GM23338 (cell line): ENCODE measurements around the gene XKR8. TPM values are rescaled to one million over a fixed set of nuclear protein-coding genes. Genes with fewer than 3 reads are reported as not detected.
A peak's percentile ranks its signal among the peaks of the same experiment; 100 is the strongest.

Experiments
- ATAC-seq: fragments of 200-7000 bp; cut with Tn5 transposase; 3 replicates; pipeline ENCODE4 v1.9.1; 2020
- DNase-seq: peaks from one replicate; pipeline ENCODE4 v3.0.0-alpha.2; 2015; ENCODE audit warnings: low spot score
- H2AFZ ChIP-seq: fragments of 200-600 bp; sonication (generic); 2 replicates; pipeline ENCODE4 v1.8.0; 2016; ENCODE audit warnings: antibody characterized with exemption, mild to moderate bottlenecking, moderate library complexity
- H3F3A ChIP-seq: fragments of 200-600 bp; sonication (generic); replicated peaks from 2 replicates; pipeline ENCODE4 v1.8.0; 2017; ENCODE audit warnings: antibody characterized with exemption, mixed run types, low read depth
- H3K27ac ChIP-seq: fragments of 200-600 bp; sonication (generic); 2 replicates; pipeline ENCODE4 v1.6.1; 2016; ENCODE audit warnings: low read depth
- H3K27me3 ChIP-seq: fragments of 200-600 bp; sonication (generic); 2 replicates; pipeline ENCODE4 v1.8.0; 2016; ENCODE audit warnings: mild to moderate bottlenecking, mixed run types, moderate library complexity; ENCODE audit not compliant: insufficient read depth
- H3K36me3 ChIP-seq: fragments of 200-600 bp; sonication (generic); 2 replicates; pipeline ENCODE4 v1.8.0; 2016; ENCODE audit warnings: mild to moderate bottlenecking; ENCODE audit not compliant: insufficient read depth
- H3K4me1 ChIP-seq: fragments of 200-600 bp; sonication (generic); 2 replicates; pipeline ENCODE4 v1.8.0; 2016; ENCODE audit warnings: mild to moderate bottlenecking, moderate library complexity; ENCODE audit not compliant: insufficient read depth
- H3K4me2 ChIP-seq: fragments of 200-600 bp; sonication (generic); 2 replicates; pipeline ENCODE4 v1.7.1; 2017; ENCODE audit warnings: mixed run types
- H3K4me3 ChIP-seq: fragments of 200-600 bp; sonication (generic); 2 replicates; pipeline ENCODE4 v1.6.1; 2016; ENCODE audit warnings: mixed run types
- H3K79me2 ChIP-seq: fragments of 200-600 bp; sonication (generic); replicated peaks from 2 replicates; pipeline ENCODE4 v1.8.0; 2017; ENCODE audit warnings: mild to moderate bottlenecking; ENCODE audit not compliant: insufficient read depth
- H3K9me2 ChIP-seq: fragments of 200-600 bp; sonication (generic); 2 replicates; pipeline ENCODE4 v1.8.0; 2017; ENCODE audit not compliant: insufficient read depth
- H4K20me1 ChIP-seq: fragments of 200-600 bp; sonication (generic); replicated peaks from 2 replicates; pipeline ENCODE4 v1.8.0; 2017; ENCODE audit warnings: mild to moderate bottlenecking; ENCODE audit not compliant: insufficient read depth
- H3K27ac Mint-ChIP-seq: 2 replicates; pipeline ENCODE4 v1.8.0; 2020; ENCODE audit warnings: inconsistent platforms, mild to moderate bottlenecking, moderate library complexity, mixed read lengths
- H3K27me3 Mint-ChIP-seq: 3 replicates; pipeline ENCODE4 v1.8.0; 2022; ENCODE audit warnings: low read depth, mild to moderate bottlenecking, moderate library complexity, mixed read lengths, inconsistent platforms; ENCODE audit not compliant: insufficient read depth, poor library complexity
- H3K36me3 Mint-ChIP-seq: 3 replicates; pipeline ENCODE4 v1.8.0; 2021; ENCODE audit warnings: low read depth, mild to moderate bottlenecking, inconsistent platforms, moderate library complexity, mixed read lengths
- H3K4me1 Mint-ChIP-seq: 3 replicates; pipeline ENCODE4 v1.8.0; 2020; ENCODE audit warnings: mild to moderate bottlenecking, inconsistent platforms, mixed read lengths
- H3K4me3 Mint-ChIP-seq: 3 replicates; pipeline ENCODE4 v1.8.0; 2021; ENCODE audit warnings: moderate library complexity, mild to moderate bottlenecking, inconsistent platforms, mixed read lengths
- H3K9me3 Mint-ChIP-seq: 3 replicates; pipeline ENCODE4 v1.8.0; 2020; ENCODE audit warnings: moderate library complexity, mild to moderate bottlenecking, inconsistent platforms, mixed read lengths
- CREB1 ChIP-seq: fragments of 250-450 bp; sonication (Bioruptor Pico); IDR thresholded peaks from 2 replicates; pipeline ENCODE4 v1.5.0; 2020; ENCODE audit warnings: low read depth, mild to moderate bottlenecking, moderate library complexity
- EZH2phosphoT487 ChIP-seq: fragments of 200-600 bp; sonication (generic); IDR thresholded peaks from one replicate; pipeline ENCODE4 v1.8.1; 2018; ENCODE audit warnings: antibody characterized with exemption; ENCODE audit not compliant: unreplicated experiment
- JUNB ChIP-seq: IDR thresholded peaks from one replicate; pipeline ENCODE4 v1.6.1; 2016; ENCODE audit warnings: antibody characterized with exemption; ENCODE audit not compliant: unreplicated experiment
- NANOG ChIP-seq: IDR thresholded peaks from 2 replicates; pipeline ENCODE4 v1.6.1; 2016; ENCODE audit warnings: antibody characterized with exemption, borderline replicate concordance
- POLR2AphosphoS5 ChIP-seq: IDR thresholded peaks from 2 replicates; pipeline ENCODE4 v1.6.1; 2016; ENCODE audit warnings: antibody characterized with exemption, low read depth
- STAT1 ChIP-seq: IDR thresholded peaks from one replicate; pipeline ENCODE4 v1.6.1; 2016; ENCODE audit warnings: antibody characterized with exemption; ENCODE audit not compliant: unreplicated experiment
- ZNF331 ChIP-seq: fragments of 250-450 bp; sonication (Bioruptor Pico); IDR thresholded peaks from 2 replicates; pipeline ENCODE4 v1.5.0; 2020; ENCODE audit warnings: low read depth, mild to moderate bottlenecking, moderate library complexity
- polyA plus RNA-seq: library from polyadenylated mRNA; unstranded; fragments of >200 nt; fragmentation: Nextera tagmentation; extraction: Ambion mirVana; gene quantifications from 2 replicates; pipeline ENCODE4 v1.2.1, GENCODE V29; 2016
- total RNA-seq: library from RNA; depleted of rRNA; stranded (reverse); fragments of >200 nt; shearing (Covaris generic); gene quantifications from 2 replicates; pipeline ENCODE4 v1.2.3, GENCODE V29; 2014
- TF ChIP-seq, protein P1 (sequence below): IDR thresholded peaks from one replicate; pipeline ENCODE4 v1.6.1; 2018; ENCODE audit warnings: antibody characterized with exemption; ENCODE audit not compliant: unreplicated experiment
- TF ChIP-seq, protein P2 (sequence below): IDR thresholded peaks from 2 replicates; pipeline ENCODE4 v1.6.1; 2016; ENCODE audit warnings: antibody characterized with exemption
- TF ChIP-seq, protein P3 (sequence below): fragments of 250-450 bp; sonication (Bioruptor Pico); IDR thresholded peaks from 2 replicates; pipeline ENCODE4 v1.5.0; 2020; ENCODE audit warnings: mild to moderate bottlenecking, moderate library complexity
- TF ChIP-seq, protein P4 (sequence below), 2 experiments: fragments of 200-600 bp in 1 of 2; sonication (generic) in 1 of 2; conservative IDR thresholded peaks; 2 replicates each; pipeline versions ENCODE4 v1.5.1 to v1.6.1; 2016 to 2017; ENCODE audit warnings: antibody characterized with exemption in 2 of 2, low read depth in 2 of 2, mild to moderate bottlenecking in 2 of 2, moderate library complexity in 1 of 2

Gene XKR8
- total and polyA plus RNA-seq, 2 experiments from 2014 or later = 8.2 to 13.1 TPM

DNA sequence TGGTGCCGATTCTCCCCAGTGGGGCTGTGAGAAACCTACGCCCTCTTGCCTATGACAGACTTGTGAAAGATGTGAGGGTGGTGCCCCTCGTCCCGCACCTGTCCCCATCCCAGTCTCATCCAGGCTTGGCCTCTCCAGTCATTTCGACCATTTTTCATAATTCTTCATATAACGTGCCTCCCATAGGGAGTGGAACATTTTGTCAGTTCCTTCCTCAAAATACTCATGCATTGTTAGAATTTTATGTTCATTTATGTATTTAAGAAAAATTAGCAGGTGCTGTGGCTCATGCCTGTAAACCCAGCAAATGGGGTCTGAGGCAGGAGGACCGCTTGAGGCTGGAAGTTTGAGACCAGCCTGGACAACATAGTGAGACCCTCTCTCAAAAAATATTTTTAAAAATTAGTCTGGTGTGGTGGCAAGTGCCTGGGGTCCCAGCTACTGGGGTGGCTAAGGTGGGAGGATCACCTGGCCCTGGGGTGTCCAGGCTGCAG, 44.6 kb upstream of the XKR8 start:
- Histone ChIP-seq H3K79me2 (peaks cover 36% of the 10 kb centered on the region), H3K4me3 (no peak overlapping the region), H3K27me3 (peaks cover 10% of the 10 kb centered on the region), H3K4me2 (no peak overlapping the region), H3F3A (no peaks in the 10 kb centered on the region), H3K36me3 (peaks cover 10% of the 10 kb centered on the region), H4K20me1 (0 out of 2 replicates have a peak, but pooled peaks cover 6% of the 10 kb centered on the region), H3K27ac (no peak overlapping the region), H3K4me1 (peaks cover 6% of the 10 kb centered on the region; the same call in 1 of the 2 replicates), H3K9me2 (no peaks in the 10 kb centered on the region), H2AFZ (peak overlapping the region; percentile 28; the same call in 1 of the 2 replicates)
- ATAC-seq (no peak; the same call in 2 of the 3 replicates), DNase-seq (no peak)
- Mint-ChIP-seq H3K36me3 (peaks cover 35% of the 10 kb centered on the region), H3K9me3 (peaks cover 13% of the 10 kb centered on the region), H3K4me3 (peak overlapping the region; percentile 99), H3K4me1 (no peaks in the 10 kb centered on the region; the same call in 2 of the 3 replicates), H3K27ac (peak overlapping the region; percentile 63; the same call in 1 of the 2 replicates), H3K27me3 (peaks cover 33% of the 10 kb centered on the region)
- TF ChIP-seq NANOG (no peak), EZH2phosphoT487 (no peak), JUNB (no peak), POLR2AphosphoS5 (no peak), STAT1 (no peak), CREB1 (CRISPR knock-in tag) (no peak), ZNF331 (no peak)
- TF ChIP-seq, protein P1, sequence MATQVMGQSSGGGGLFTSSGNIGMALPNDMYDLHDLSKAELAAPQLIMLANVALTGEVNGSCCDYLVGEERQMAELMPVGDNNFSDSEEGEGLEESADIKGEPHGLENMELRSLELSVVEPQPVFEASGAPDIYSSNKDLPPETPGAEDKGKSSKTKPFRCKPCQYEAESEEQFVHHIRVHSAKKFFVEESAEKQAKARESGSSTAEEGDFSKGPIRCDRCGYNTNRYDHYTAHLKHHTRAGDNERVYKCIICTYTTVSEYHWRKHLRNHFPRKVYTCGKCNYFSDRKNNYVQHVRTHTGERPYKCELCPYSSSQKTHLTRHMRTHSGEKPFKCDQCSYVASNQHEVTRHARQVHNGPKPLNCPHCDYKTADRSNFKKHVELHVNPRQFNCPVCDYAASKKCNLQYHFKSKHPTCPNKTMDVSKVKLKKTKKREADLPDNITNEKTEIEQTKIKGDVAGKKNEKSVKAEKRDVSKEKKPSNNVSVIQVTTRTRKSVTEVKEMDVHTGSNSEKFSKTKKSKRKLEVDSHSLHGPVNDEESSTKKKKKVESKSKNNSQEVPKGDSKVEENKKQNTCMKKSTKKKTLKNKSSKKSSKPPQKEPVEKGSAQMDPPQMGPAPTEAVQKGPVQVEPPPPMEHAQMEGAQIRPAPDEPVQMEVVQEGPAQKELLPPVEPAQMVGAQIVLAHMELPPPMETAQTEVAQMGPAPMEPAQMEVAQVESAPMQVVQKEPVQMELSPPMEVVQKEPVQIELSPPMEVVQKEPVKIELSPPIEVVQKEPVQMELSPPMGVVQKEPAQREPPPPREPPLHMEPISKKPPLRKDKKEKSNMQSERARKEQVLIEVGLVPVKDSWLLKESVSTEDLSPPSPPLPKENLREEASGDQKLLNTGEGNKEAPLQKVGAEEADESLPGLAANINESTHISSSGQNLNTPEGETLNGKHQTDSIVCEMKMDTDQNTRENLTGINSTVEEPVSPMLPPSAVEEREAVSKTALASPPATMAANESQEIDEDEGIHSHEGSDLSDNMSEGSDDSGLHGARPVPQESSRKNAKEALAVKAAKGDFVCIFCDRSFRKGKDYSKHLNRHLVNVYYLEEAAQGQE = no peak
- TF ChIP-seq, protein P2, sequence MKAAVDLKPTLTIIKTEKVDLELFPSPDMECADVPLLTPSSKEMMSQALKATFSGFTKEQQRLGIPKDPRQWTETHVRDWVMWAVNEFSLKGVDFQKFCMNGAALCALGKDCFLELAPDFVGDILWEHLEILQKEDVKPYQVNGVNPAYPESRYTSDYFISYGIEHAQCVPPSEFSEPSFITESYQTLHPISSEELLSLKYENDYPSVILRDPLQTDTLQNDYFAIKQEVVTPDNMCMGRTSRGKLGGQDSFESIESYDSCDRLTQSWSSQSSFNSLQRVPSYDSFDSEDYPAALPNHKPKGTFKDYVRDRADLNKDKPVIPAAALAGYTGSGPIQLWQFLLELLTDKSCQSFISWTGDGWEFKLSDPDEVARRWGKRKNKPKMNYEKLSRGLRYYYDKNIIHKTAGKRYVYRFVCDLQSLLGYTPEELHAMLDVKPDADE = no peak
- TF ChIP-seq, protein P3, sequence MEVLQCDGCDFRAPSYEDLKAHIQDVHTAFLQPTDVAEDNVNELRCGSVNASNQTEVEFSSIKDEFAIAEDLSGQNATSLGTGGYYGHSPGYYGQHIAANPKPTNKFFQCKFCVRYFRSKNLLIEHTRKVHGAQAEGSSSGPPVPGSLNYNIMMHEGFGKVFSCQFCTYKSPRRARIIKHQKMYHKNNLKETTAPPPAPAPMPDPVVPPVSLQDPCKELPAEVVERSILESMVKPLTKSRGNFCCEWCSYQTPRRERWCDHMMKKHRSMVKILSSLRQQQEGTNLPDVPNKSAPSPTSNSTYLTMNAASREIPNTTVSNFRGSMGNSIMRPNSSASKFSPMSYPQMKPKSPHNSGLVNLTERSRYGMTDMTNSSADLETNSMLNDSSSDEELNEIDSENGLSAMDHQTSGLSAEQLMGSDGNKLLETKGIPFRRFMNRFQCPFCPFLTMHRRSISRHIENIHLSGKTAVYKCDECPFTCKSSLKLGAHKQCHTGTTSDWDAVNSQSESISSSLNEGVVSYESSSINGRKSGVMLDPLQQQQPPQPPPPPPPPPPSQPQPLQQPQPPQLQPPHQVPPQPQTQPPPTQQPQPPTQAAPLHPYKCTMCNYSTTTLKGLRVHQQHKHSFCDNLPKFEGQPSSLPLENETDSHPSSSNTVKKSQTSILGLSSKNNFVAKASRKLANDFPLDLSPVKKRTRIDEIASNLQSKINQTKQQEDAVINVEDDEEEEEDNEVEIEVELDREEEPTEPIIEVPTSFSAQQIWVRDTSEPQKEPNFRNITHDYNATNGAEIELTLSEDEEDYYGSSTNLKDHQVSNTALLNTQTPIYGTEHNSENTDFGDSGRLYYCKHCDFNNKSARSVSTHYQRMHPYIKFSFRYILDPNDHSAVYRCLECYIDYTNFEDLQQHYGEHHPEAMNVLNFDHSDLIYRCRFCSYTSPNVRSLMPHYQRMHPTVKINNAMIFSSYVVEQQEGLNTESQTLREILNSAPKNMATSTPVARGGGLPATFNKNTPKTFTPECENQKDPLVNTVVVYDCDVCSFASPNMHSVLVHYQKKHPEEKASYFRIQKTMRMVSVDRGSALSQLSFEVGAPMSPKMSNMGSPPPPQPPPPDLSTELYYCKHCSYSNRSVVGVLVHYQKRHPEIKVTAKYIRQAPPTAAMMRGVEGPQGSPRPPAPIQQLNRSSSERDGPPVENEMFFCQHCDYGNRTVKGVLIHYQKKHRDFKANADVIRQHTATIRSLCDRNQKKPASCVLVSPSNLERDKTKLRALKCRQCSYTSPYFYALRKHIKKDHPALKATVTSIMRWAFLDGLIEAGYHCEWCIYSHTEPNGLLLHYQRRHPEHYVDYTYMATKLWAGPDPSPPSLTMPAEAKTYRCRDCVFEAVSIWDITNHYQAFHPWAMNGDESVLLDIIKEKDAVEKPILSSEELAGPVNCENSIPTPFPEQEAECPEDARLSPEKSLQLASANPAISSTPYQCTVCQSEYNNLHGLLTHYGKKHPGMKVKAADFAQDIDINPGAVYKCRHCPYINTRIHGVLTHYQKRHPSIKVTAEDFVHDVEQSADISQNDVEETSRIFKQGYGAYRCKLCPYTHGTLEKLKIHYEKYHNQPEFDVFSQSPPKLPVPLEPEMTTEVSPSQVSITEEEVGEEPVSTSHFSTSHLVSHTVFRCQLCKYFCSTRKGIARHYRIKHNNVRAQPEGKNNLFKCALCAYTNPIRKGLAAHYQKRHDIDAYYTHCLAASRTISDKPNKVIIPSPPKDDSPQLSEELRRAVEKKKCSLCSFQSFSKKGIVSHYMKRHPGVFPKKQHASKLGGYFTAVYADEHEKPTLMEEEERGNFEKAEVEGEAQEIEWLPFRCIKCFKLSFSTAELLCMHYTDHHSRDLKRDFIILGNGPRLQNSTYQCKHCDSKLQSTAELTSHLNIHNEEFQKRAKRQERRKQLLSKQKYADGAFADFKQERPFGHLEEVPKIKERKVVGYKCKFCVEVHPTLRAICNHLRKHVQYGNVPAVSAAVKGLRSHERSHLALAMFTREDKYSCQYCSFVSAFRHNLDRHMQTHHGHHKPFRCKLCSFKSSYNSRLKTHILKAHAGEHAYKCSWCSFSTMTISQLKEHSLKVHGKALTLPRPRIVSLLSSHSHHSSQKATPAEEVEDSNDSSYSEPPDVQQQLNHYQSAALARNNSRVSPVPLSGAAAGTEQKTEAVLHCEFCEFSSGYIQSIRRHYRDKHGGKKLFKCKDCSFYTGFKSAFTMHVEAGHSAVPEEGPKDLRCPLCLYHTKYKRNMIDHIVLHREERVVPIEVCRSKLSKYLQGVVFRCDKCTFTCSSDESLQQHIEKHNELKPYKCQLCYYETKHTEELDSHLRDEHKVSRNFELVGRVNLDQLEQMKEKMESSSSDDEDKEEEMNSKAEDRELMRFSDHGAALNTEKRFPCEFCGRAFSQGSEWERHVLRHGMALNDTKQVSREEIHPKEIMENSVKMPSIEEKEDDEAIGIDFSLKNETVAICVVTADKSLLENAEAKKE (CRISPR knock-in tag) = no peak
- TF ChIP-seq, protein P4, sequence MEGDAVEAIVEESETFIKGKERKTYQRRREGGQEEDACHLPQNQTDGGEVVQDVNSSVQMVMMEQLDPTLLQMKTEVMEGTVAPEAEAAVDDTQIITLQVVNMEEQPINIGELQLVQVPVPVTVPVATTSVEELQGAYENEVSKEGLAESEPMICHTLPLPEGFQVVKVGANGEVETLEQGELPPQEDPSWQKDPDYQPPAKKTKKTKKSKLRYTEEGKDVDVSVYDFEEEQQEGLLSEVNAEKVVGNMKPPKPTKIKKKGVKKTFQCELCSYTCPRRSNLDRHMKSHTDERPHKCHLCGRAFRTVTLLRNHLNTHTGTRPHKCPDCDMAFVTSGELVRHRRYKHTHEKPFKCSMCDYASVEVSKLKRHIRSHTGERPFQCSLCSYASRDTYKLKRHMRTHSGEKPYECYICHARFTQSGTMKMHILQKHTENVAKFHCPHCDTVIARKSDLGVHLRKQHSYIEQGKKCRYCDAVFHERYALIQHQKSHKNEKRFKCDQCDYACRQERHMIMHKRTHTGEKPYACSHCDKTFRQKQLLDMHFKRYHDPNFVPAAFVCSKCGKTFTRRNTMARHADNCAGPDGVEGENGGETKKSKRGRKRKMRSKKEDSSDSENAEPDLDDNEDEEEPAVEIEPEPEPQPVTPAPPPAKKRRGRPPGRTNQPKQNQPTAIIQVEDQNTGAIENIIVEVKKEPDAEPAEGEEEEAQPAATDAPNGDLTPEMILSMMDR (conservative IDR thresholded peaks at IDR 0.05; ENCODE audit: low read depth in 2 of 2) = no peak
